ENCODE measurements around the gene KRT25. TPM values are rescaled to one million over a fixed set of nuclear protein-coding genes. Genes with fewer than 3 reads are reported as not detected.
A peak's percentile ranks its signal among the peaks of the same experiment; 100 is the strongest.

Gene KRT25
- total and polyA plus RNA-seq, 4 experiments from 2014 or later, result not detected

GRCh38 chr17:40794466-40794865, 39.3 kb upstream of the KRT25 start:
- Histone ChIP-seq H3K27me3 (ENCODE audit: insufficient read depth, low read length) (peaks cover 4% of the 10 kb centered on the region), H3K9me3 (ENCODE audit: control insufficient read depth in 1 of 2, low read length in 2 of 2) (no peaks in the 10 kb centered on the region), H3K27ac (ENCODE audit: low read depth, low read length) (no peak overlapping the region), H3K4me1 (ENCODE audit: insufficient read depth, low read length) (no peaks in the 10 kb centered on the region), H3K4me3 (ENCODE audit: low read length in 2 of 2) (no peak overlapping the region), H3K36me3 (ENCODE audit: insufficient read depth, low read length) (no peaks in the 10 kb centered on the region)
- Mint-ChIP-seq H3K36me3 (no peaks in the 10 kb centered on the region), H3K27me3 (peaks cover 26 to 34% of the 10 kb centered on the region in 2 donors), H3K4me3 (no peak overlapping the region), H3K27ac (no peak overlapping the region), H3K4me1 (no peaks in the 10 kb centered on the region), H3K9me3 (no peaks in the 10 kb centered on the region)
- intact Hi-C loops (cut with micrococcal nuclease), result no loop called here
- CTCF ChIA-PET (ENCODE audit: partially characterized antibody), result interaction anchor here (1.6 kb wide), 1 partner anchor 854 kb away, joined by 5 read pairs; no protein-coding TSS in a partner anchor
- POLR2A ChIA-PET (ENCODE audit: partially characterized antibody), result no interaction called here
- DNase-seq, result no peak

GRCh38 chr17:40793832-40794231, 38.7 kb upstream of the KRT25 start:
- intact Hi-C loops (cut with micrococcal nuclease), result no loop called here
- Histone ChIP-seq H3K4me1 (ENCODE audit: insufficient read depth, low read length) (no peaks in the 10 kb centered on the region), H3K27ac (ENCODE audit: low read depth, low read length) (no peak overlapping the region), H3K27me3 (ENCODE audit: insufficient read depth, low read length) (no peaks in the 10 kb centered on the region), H3K36me3 (ENCODE audit: insufficient read depth, low read length) (no peaks in the 10 kb centered on the region), H3K4me3 (ENCODE audit: low read length in 2 of 2) (no peak overlapping the region), H3K9me3 (ENCODE audit: control insufficient read depth in 1 of 2, low read length in 2 of 2) (no peaks in the 10 kb centered on the region)
- no peak overlapping the region for H3K4me3 Mint-ChIP-seq
- H3K36me3 Mint-ChIP-seq, result no peaks in the 10 kb centered on the region
- H3K9me3 Mint-ChIP-seq, result no peaks in the 10 kb centered on the region
- POLR2A ChIA-PET (ENCODE audit: partially characterized antibody), result no interaction called here
- no peaks in the 10 kb centered on the region for H3K4me1 Mint-ChIP-seq
- peaks cover 26 to 31% of the 10 kb centered on the region in 2 donors for H3K27me3 Mint-ChIP-seq
- CTCF ChIA-PET (ENCODE audit: partially characterized antibody), result interaction anchor here (0.7 to 1.6 kb wide), 2 partner anchors 855 to 869 kb away, joined by 3 to 5 read pairs; no protein-coding TSS in a partner anchor
- no peak overlapping the region for H3K27ac Mint-ChIP-seq
- DNase-seq, result no peak

- ChIA-PET POLR2A (ENCODE audit: partially characterized antibody) (no interaction called here), CTCF (ENCODE audit: partially characterized antibody) (interaction anchor here (0.8 to 2.2 kb wide), 4 partner anchors 11 to 172 kb away, joined by 3 to 8 read pairs (median 4); no protein-coding TSS in a partner anchor)
- Mint-ChIP-seq H3K9me3 (no peaks in the 10 kb centered on the region), H3K27me3 (peaks cover 25 to 26% of the 10 kb centered on the region in 2 donors), H3K27ac (no peak overlapping the region), H3K4me3 (no peak overlapping the region), H3K4me1 (no peaks in the 10 kb centered on the region), H3K36me3 (no peaks in the 10 kb centered on the region)
- Histone ChIP-seq H3K27me3 (ENCODE audit: insufficient read depth, low read length) (no peaks in the 10 kb centered on the region), H3K36me3 (ENCODE audit: insufficient read depth, low read length) (no peaks in the 10 kb centered on the region), H3K9me3 (ENCODE audit: control insufficient read depth in 1 of 2, low read length in 2 of 2) (no peaks in the 10 kb centered on the region), H3K4me3 (ENCODE audit: low read length in 2 of 2) (no peak overlapping the region), H3K4me1 (ENCODE audit: insufficient read depth, low read length) (no peaks in the 10 kb centered on the region), H3K27ac (ENCODE audit: low read depth, low read length) (no peak overlapping the region)
- intact Hi-C loops (cut with micrococcal nuclease), result loop anchor here (1.0 kb wide), 1 partner anchor 172 kb away; no protein-coding TSS in a partner anchor
- no peak for DNase-seq
These were observed 36.8 kb upstream of the KRT25 start for GRCh38 chr17:40791787-40792436.

- Mint-ChIP-seq H3K27ac (no peak overlapping the region), H3K36me3 (no peaks in the 10 kb centered on the region), H3K4me3 (no peak overlapping the region), H3K9me3 (no peaks in the 10 kb centered on the region), H3K27me3 (peaks cover 19 to 23% of the 10 kb centered on the region in 2 donors), H3K4me1 (no peaks in the 10 kb centered on the region)
- H3K4me1 ChIP-seq (ENCODE audit: insufficient read depth, low read length), result no peaks in the 10 kb centered on the region
- no peak for DNase-seq
- intact Hi-C loops (cut with micrococcal nuclease), result no loop called here
- no peak overlapping the region for H3K4me3 ChIP-seq (ENCODE audit: low read length in 2 of 2)
- H3K27me3 ChIP-seq (ENCODE audit: insufficient read depth, low read length), result no peaks in the 10 kb centered on the region
- no peaks in the 10 kb centered on the region for H3K9me3 ChIP-seq (ENCODE audit: control insufficient read depth in 1 of 2, low read length in 2 of 2)
- no peak overlapping the region for H3K27ac ChIP-seq (ENCODE audit: low read depth, low read length)
- H3K36me3 ChIP-seq (ENCODE audit: insufficient read depth, low read length), result no peaks in the 10 kb centered on the region
- ChIA-PET CTCF (ENCODE audit: partially characterized antibody) (interaction anchor here (1.0 to 2.2 kb wide), 2 partner anchors 170 to 172 kb away, joined by 4 to 8 read pairs; no protein-coding TSS in a partner anchor), POLR2A (ENCODE audit: partially characterized antibody) (no interaction called here)
These were observed 36.0 kb upstream of the KRT25 start for GRCh38 chr17:40791111-40791510.

GRCh38 chr17:40782450-40782849, 27.3 kb upstream of the KRT25 start, which contains the start of gene KRT27:
KRT27 (minus strand) TSS chr17:40782550; CDS start chr17:40782493, 57 bp downstream.
- no peaks in the 10 kb centered on the region for H3K9me3 ChIP-seq (ENCODE audit: control insufficient read depth in 1 of 2, low read length in 2 of 2)

GRCh38 chr17:40779181-40779909, 24.2 kb upstream of the KRT25 start:
- H3K27me3 ChIP-seq (ENCODE audit: insufficient read depth, low read length), result peaks cover 30% of the 10 kb centered on the region
- DNase-seq, result peak in 1 of 5 donors; percentile 7
- intact Hi-C loops (cut with micrococcal nuclease), result no loop called here
- Mint-ChIP-seq H3K27me3 (peaks cover 48 to 64% of the 10 kb centered on the region in 2 donors), H3K9me3 (no peaks in the 10 kb centered on the region), H3K4me1 (peaks cover 0 to 7% (median under 1%) of the 10 kb centered on the region in 4 donors), H3K4me3 (peak overlapping the region in 7 of 8 donors; percentile 27 to 66 (median 44)), H3K36me3 (no peaks in the 10 kb centered on the region), H3K27ac (no peak overlapping the region)
- no peaks in the 10 kb centered on the region for H3K36me3 ChIP-seq (ENCODE audit: insufficient read depth, low read length)
- no peaks in the 10 kb centered on the region for H3K4me1 ChIP-seq (ENCODE audit: insufficient read depth, low read length)
- no peak overlapping the region for H3K27ac ChIP-seq (ENCODE audit: low read depth, low read length)
- ChIA-PET POLR2A (ENCODE audit: partially characterized antibody) (interaction anchor here (1.5 kb wide), 1 partner anchor 38 kb away, joined by 3 read pairs; no protein-coding TSS in a partner anchor), CTCF (ENCODE audit: partially characterized antibody) (no interaction called here)
- peak overlapping the region in 1 of 2 donors; percentile 11 for H3K4me3 ChIP-seq (ENCODE audit: low read length in 2 of 2)
- no peaks in the 10 kb centered on the region for H3K9me3 ChIP-seq (ENCODE audit: control insufficient read depth in 1 of 2, low read length in 2 of 2)

More at GRCh38 chr17:40782450-40782849, 27.3 kb upstream of the KRT25 start, which contains the start of gene KRT27:
- ChIA-PET POLR2A (ENCODE audit: partially characterized antibody) (no interaction called here), CTCF (ENCODE audit: partially characterized antibody) (no interaction called here)
- Histone ChIP-seq H3K27me3 (ENCODE audit: insufficient read depth, low read length) (peaks cover 14% of the 10 kb centered on the region), H3K36me3 (ENCODE audit: insufficient read depth, low read length) (no peaks in the 10 kb centered on the region), H3K4me1 (ENCODE audit: insufficient read depth, low read length) (no peaks in the 10 kb centered on the region), H3K27ac (ENCODE audit: low read depth, low read length) (no peak within 1 kb of the TSS), H3K4me3 (ENCODE audit: low read length in 2 of 2) (no peak within 1 kb of the TSS)
- DNase-seq, result no peak
- Mint-ChIP-seq H3K36me3 (no peaks in the 10 kb centered on the region), H3K27ac (no peak within 1 kb of the TSS), H3K4me1 (peaks cover 0 to 7% (median under 1%) of the 10 kb centered on the region in 4 donors), H3K27me3 (peaks cover 29 to 46% of the 10 kb centered on the region in 2 donors), H3K9me3 (no peaks in the 10 kb centered on the region), H3K4me3 (no peak within 1 kb of the TSS)
- intact Hi-C loops (cut with micrococcal nuclease), result no loop called here

- ChIA-PET POLR2A (ENCODE audit: partially characterized antibody) (interaction anchor here (1.5 kb wide), 1 partner anchor 39 kb away, joined by 3 read pairs; no protein-coding TSS in a partner anchor), CTCF (ENCODE audit: partially characterized antibody) (no interaction called here)
- Mint-ChIP-seq H3K36me3 (no peaks in the 10 kb centered on the region), H3K4me1 (peaks cover 0 to 7% (median under 1%) of the 10 kb centered on the region in 4 donors), H3K9me3 (no peaks in the 10 kb centered on the region), H3K4me3 (no peak overlapping the region), H3K27ac (no peak overlapping the region), H3K27me3 (peaks cover 51 to 62% of the 10 kb centered on the region in 2 donors)
- intact Hi-C loops (cut with micrococcal nuclease), result no loop called here
- no peak overlapping the region for H3K4me3 ChIP-seq (ENCODE audit: low read length in 2 of 2)
- H3K9me3 ChIP-seq (ENCODE audit: control insufficient read depth in 1 of 2, low read length in 2 of 2), result no peaks in the 10 kb centered on the region
- H3K27ac ChIP-seq (ENCODE audit: low read depth, low read length), result no peak overlapping the region
- no peaks in the 10 kb centered on the region for H3K36me3 ChIP-seq (ENCODE audit: insufficient read depth, low read length)
- peaks cover 35% of the 10 kb centered on the region for H3K27me3 ChIP-seq (ENCODE audit: insufficient read depth, low read length)
- H3K4me1 ChIP-seq (ENCODE audit: insufficient read depth, low read length), result no peaks in the 10 kb centered on the region
- no peak for DNase-seq
These were observed 23.3 kb upstream of the KRT25 start for GRCh38 chr17:40778461-40778860.
